Parathyroid adenoma (tissue), 2 donors: Measurements from ENCODE around the gene BAZ2B.

ENCODE experiments used
- H2AFZ ChIP-seq: fragments of 300-600 bp; sonication (generic); one replicate; pipeline ENCODE4 v1.7.0; 2017; ENCODE audit warnings: antibody characterized with exemption, mild to moderate bottlenecking
- H3K27ac ChIP-seq: fragments of 300-600 bp; sonication (generic); one replicate; pipeline ENCODE4 v1.7.0; 2017
- H3K27me3 ChIP-seq: fragments of 300-600 bp; sonication (generic); one replicate; pipeline ENCODE4 v1.7.0; 2017; ENCODE audit warnings: low read length; ENCODE audit not compliant: control insufficient read depth, insufficient read depth
- H3K36me3 ChIP-seq: fragments of 300-600 bp; sonication (generic); one replicate; pipeline ENCODE4 v1.7.0; 2017; ENCODE audit warnings: low read length; ENCODE audit not compliant: control insufficient read depth, insufficient read depth
- H3K4me1 ChIP-seq: fragments of 300-600 bp; sonication (generic); one replicate; pipeline ENCODE4 v1.7.0; 2017; ENCODE audit warnings: control low read depth
- H3K4me2 ChIP-seq: fragments of 300-600 bp; sonication (generic); one replicate; pipeline ENCODE4 v1.7.0; 2017; ENCODE audit warnings: low read length
- H3K4me3 ChIP-seq: fragments of 300-600 bp; sonication (generic); one replicate; pipeline ENCODE4 v1.7.0; 2017; ENCODE audit warnings: low read depth, low read length
- H3K79me2 ChIP-seq: fragments of 300-600 bp; sonication (generic); one replicate; pipeline ENCODE4 v1.7.0; 2017; ENCODE audit warnings: control low read depth
- H3K9ac ChIP-seq: fragments of 300-600 bp; sonication (generic); one replicate; pipeline ENCODE4 v1.7.0; 2017; ENCODE audit warnings: mild to moderate bottlenecking
- H3K9me3 ChIP-seq: fragments of 300-600 bp; sonication (generic); one replicate; pipeline ENCODE4 v1.7.0; 2017; ENCODE audit warnings: low read length; ENCODE audit not compliant: control insufficient read depth
- TF ChIP-seq, protein P1 (sequence below): fragments of 300-600 bp; sonication (generic); IDR thresholded peaks from one replicate; pipeline ENCODE4 v1.7.0; 2017; ENCODE audit warnings: antibody characterized with exemption, mild to moderate bottlenecking
- donor health status: primary hyperparathyroidism.

BAZ2B gene

DNA sequence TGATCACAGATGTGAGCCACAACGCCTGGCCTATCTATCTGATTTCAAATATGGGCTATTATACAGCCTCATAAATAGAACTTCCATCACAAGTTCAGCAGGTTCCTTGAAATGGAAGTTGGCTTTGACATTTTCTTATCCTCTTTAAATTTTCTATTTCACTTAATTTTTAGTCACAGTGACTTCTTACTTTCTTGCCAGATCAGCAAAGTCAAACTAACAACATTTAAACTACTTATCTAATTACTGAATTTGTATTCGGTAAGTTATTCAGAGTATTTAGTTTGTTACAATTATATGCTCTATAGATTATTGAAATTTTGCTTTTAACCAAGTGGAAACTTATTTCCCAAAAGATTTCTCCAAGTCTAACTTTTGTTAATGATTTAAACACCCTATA is 108.2 kb downstream of the BAZ2B start:
- Histone ChIP-seq H3K4me3 (no peak overlapping the region), H3K4me2 (no peak overlapping the region), H3K4me1 (no peaks in the 10 kb centered on the region), H3K27ac (no peak overlapping the region), H3K9ac (no peak overlapping the region), H2AFZ (no peak overlapping the region), H3K36me3 (no peaks in the 10 kb centered on the region), H3K27me3 (no peaks in the 10 kb centered on the region), H3K9me3 (no peaks in the 10 kb centered on the region), H3K79me2 (peaks cover 11% of the 10 kb centered on the region)
- TF ChIP-seq, protein P1, sequence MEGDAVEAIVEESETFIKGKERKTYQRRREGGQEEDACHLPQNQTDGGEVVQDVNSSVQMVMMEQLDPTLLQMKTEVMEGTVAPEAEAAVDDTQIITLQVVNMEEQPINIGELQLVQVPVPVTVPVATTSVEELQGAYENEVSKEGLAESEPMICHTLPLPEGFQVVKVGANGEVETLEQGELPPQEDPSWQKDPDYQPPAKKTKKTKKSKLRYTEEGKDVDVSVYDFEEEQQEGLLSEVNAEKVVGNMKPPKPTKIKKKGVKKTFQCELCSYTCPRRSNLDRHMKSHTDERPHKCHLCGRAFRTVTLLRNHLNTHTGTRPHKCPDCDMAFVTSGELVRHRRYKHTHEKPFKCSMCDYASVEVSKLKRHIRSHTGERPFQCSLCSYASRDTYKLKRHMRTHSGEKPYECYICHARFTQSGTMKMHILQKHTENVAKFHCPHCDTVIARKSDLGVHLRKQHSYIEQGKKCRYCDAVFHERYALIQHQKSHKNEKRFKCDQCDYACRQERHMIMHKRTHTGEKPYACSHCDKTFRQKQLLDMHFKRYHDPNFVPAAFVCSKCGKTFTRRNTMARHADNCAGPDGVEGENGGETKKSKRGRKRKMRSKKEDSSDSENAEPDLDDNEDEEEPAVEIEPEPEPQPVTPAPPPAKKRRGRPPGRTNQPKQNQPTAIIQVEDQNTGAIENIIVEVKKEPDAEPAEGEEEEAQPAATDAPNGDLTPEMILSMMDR: no peak

DNA sequence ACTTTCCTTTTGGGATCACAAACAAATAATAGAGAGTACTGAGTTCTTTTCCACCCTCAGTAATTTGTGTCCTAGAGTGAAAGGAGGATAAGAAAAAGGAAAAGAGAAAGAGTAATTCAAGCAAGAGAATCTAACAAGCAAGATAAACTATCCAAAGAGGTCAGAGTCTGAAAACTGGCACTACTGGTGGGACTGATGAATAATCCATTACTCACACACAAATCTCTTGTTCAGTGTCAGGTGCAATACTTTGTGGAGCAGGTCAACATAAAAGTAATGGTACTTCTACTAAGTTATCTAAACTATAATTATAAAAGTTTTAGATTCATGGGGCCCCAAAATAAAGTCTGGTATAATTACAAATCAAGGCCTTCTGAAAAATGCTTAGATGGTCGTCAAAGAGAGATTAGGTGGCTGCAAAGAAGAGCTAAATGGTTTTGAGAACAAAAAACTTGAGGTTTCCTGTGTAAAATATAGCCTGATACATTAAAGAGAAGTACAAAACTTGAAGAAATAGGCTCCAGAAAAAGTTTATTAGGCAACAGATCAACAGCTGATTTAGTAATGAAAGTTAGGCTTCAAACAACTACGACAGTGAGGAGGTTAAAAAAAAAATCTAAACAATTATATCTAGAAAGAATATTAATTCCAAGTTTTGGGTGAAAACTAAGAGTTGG is 109.4 kb downstream of the BAZ2B start:
- H3K36me3 ChIP-seq: no peaks in the 10 kb centered on the region
- no peak overlapping the region for H3K4me2 ChIP-seq
- H3K9me3 ChIP-seq: no peaks in the 10 kb centered on the region
- TF ChIP-seq, protein P1: no peak
- no peak overlapping the region for H2AFZ ChIP-seq
- H3K4me1 ChIP-seq: no peaks in the 10 kb centered on the region
- no peak overlapping the region for H3K9ac ChIP-seq
- H3K4me3 ChIP-seq: no peak overlapping the region
- H3K27me3 ChIP-seq: no peaks in the 10 kb centered on the region
- H3K27ac ChIP-seq: no peak overlapping the region
- H3K79me2 ChIP-seq: peaks cover 11% of the 10 kb centered on the region

DNA sequence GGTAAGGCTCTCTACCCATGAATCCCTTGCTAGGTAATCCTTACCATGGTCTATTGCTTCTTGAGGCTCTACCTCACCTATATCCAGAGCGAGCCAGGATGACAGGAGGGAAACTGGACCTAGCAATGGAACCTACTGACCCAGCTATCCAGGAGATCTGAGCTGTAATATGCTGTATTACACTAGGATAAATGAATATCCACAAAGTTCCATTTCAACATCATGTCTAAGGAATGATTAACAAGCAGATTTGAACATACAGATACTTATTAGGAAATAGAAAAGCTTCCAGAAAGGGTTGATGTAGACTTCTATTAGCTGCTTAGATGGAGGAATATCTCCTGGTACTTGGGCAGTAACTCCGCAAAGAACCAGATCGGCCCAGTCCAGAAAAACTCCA is 110.1 kb downstream of the BAZ2B start:
- Histone ChIP-seq H3K4me2 (no peak overlapping the region), H3K4me3 (no peak overlapping the region), H3K79me2 (peaks cover 11% of the 10 kb centered on the region), H3K36me3 (no peaks in the 10 kb centered on the region), H3K27ac (no peak overlapping the region), H3K9ac (no peak overlapping the region), H3K9me3 (no peaks in the 10 kb centered on the region), H3K27me3 (no peaks in the 10 kb centered on the region), H2AFZ (no peak overlapping the region), H3K4me1 (no peaks in the 10 kb centered on the region)
- TF ChIP-seq, protein P1: no peak

DNA sequence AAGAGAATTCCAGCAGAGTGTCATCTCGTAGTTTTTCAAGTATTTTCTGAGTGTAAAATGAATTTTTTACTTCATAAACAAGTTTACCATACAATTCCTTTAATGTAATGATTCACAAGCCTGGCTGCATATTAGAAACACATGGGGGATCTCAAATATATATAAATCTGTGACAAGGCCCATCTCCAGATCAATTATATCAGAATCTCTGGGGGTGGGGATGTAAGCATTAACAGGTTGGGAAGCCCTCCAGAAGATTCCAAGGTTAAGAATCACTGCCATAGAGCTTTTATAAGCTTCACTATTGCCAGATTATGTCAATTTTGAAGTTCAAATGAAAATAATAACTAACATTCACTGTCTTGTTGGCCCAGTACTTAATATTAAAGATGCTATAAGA is 111.2 kb downstream of the BAZ2B start:
- no peak overlapping the region for H3K4me2 ChIP-seq
- no peaks in the 10 kb centered on the region for H3K27me3 ChIP-seq
- H3K79me2 ChIP-seq: peaks cover 16% of the 10 kb centered on the region
- no peak overlapping the region for H3K27ac ChIP-seq
- H3K4me3 ChIP-seq: no peak overlapping the region
- TF ChIP-seq, protein P1: no peak
- H3K9me3 ChIP-seq: no peaks in the 10 kb centered on the region
- H2AFZ ChIP-seq: no peak overlapping the region
- no peaks in the 10 kb centered on the region for H3K4me1 ChIP-seq
- no peaks in the 10 kb centered on the region for H3K36me3 ChIP-seq
- no peak overlapping the region for H3K9ac ChIP-seq

DNA sequence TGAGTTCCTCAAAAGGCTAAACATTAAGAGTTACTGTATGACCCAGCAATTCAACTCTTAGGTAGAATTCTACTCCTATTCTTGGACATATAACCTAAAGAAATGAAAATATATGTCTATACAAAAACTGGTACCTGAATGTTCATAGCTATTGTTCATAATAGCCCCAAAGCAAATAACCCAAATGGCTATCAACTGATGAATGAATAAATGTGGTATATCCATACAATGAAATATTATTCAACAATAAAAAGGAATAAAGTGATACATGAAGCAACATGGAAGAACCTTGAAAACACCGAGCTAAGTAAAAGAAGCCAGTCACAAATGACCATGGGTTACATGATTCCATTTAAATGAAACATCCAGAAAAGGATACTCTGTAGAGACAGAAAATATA is 114.6 kb downstream of the BAZ2B start:
- Histone ChIP-seq H3K27ac (no peak overlapping the region), H3K9me3 (no peaks in the 10 kb centered on the region), H3K27me3 (no peaks in the 10 kb centered on the region), H3K36me3 (no peaks in the 10 kb centered on the region), H2AFZ (no peak overlapping the region), H3K4me3 (no peak overlapping the region), H3K4me1 (no peaks in the 10 kb centered on the region), H3K4me2 (no peak overlapping the region), H3K79me2 (peaks cover 14% of the 10 kb centered on the region), H3K9ac (no peak overlapping the region)
- TF ChIP-seq, protein P1: no peak
